Neural cell (in vitro differentiated cells): ENCODE measurements around the gene TLE3. TPM values are rescaled to one million over a fixed set of nuclear protein-coding genes. Genes with fewer than 3 reads are reported as not detected.
A peak's percentile ranks its signal among the peaks of the same experiment; 100 is the strongest.

Experiments
- H2AFZ ChIP-seq: fragments of 200-600, 300-800 bp; sonication (generic), shearing (Covaris generic); 2 replicates; pipeline ENCODE4 v1.6.0; 2014; ENCODE audit warnings: low read depth, mild to moderate bottlenecking, antibody characterized with exemption, low read length, moderate library complexity
- H3F3A ChIP-seq: fragments of 200-600 bp; shearing (Covaris generic); 2 replicates; pipeline ENCODE4 v1.6.1; 2016; ENCODE audit warnings: mild to moderate bottlenecking, moderate library complexity, mixed read lengths, antibody characterized with exemption, low read length; ENCODE audit not compliant: insufficient read depth, poor library complexity, severe bottlenecking
- H3K27ac ChIP-seq: fragments of 200-600, 300-800 bp; sonication (generic), shearing (Covaris generic); 2 replicates; pipeline ENCODE4 v1.5.1; 2014; ENCODE audit warnings: mild to moderate bottlenecking, low read length, moderate library complexity
- H3K27me3 ChIP-seq: fragments of 300-800, 200-600 bp; sonication (generic), shearing (Covaris generic); 2 replicates; pipeline ENCODE4 v1.6.0; 2014; ENCODE audit warnings: mild to moderate bottlenecking, low read depth, low read length, moderate library complexity; ENCODE audit not compliant: insufficient read depth
- H3K36me3 ChIP-seq: fragments of 300-800, 200-600 bp; sonication (generic), shearing (Covaris generic); 2 replicates; pipeline ENCODE4 v1.5.1; 2014; ENCODE audit warnings: mild to moderate bottlenecking, antibody characterized with exemption, low read length, moderate library complexity; ENCODE audit not compliant: insufficient read depth
- H3K4me2 ChIP-seq: fragments of 300-800, 200-600 bp; sonication (generic), shearing (Covaris generic); 2 replicates; pipeline ENCODE4 v1.6.0; 2014; ENCODE audit warnings: mild to moderate bottlenecking, low read length
- H3K4me3 ChIP-seq: fragments of 300-800, 200-600 bp; sonication (generic), shearing (Covaris generic); 2 replicates; pipeline ENCODE4 v1.5.1; 2014; ENCODE audit warnings: mild to moderate bottlenecking, low read length, moderate library complexity
- H3K79me2 ChIP-seq: fragments of 200-600 bp; shearing (Covaris generic); replicated peaks from 2 replicates; pipeline ENCODE4 v1.6.0; 2014; ENCODE audit warnings: mild to moderate bottlenecking, low read length, moderate library complexity; ENCODE audit not compliant: insufficient read depth
- H3K9ac ChIP-seq: fragments of 300-800, 200-600 bp; sonication (generic), shearing (Covaris generic); 2 replicates; pipeline ENCODE4 v1.6.1; 2016; ENCODE audit warnings: mild to moderate bottlenecking, low read length, mixed read lengths
- H3K9me2 ChIP-seq: fragments of 200-600 bp; shearing (Covaris generic); 2 replicates; pipeline ENCODE4 v1.6.1; 2016; ENCODE audit warnings: mild to moderate bottlenecking, low read length, mixed read lengths; ENCODE audit not compliant: insufficient read depth
- H3K9me3 ChIP-seq: fragments of 200-600, 300-800 bp; sonication (generic), shearing (Covaris generic); 2 replicates; pipeline ENCODE4 v1.6.1; 2016; ENCODE audit warnings: mild to moderate bottlenecking, mixed run types, low read length, moderate library complexity, mixed read lengths
- H4K20me1 ChIP-seq: fragments of 200-600 bp; shearing (Covaris generic); 2 replicates; pipeline ENCODE4 v1.6.1; 2016; ENCODE audit warnings: mild to moderate bottlenecking, mixed run types; ENCODE audit not compliant: insufficient read depth
- EP300 ChIP-seq: fragments of 450-650 bp; conservative IDR thresholded peaks from 2 replicates; pipeline ENCODE4 v1.6.1; 2014; ENCODE audit warnings: antibody characterized with exemption, mild to moderate bottlenecking, moderate library complexity; ENCODE audit not compliant: poor library complexity, severe bottlenecking
- EZH2 ChIP-seq: fragments of 200-600, 300-800 bp; shearing (Covaris generic), sonication (generic); IDR thresholded peaks from 2 replicates; pipeline ENCODE4 v1.6.1; 2014; ENCODE audit warnings: antibody characterized with exemption, low read length, borderline replicate concordance, mild to moderate bottlenecking; ENCODE audit not compliant: insufficient read depth, poor library complexity, severe bottlenecking
- MXI1 ChIP-seq: fragments of 450-650 bp; conservative IDR thresholded peaks from 2 replicates; pipeline ENCODE4 v1.6.1; 2014; ENCODE audit warnings: antibody characterized with exemption, mild to moderate bottlenecking; ENCODE audit not compliant: poor library complexity, severe bottlenecking
- POLR2AphosphoS5 ChIP-seq: IDR thresholded peaks from 2 replicates; pipeline ENCODE4 v1.6.1; 2012
- RAD21 ChIP-seq: fragments of 450-650 bp; conservative IDR thresholded peaks from 2 replicates; pipeline ENCODE4 v1.6.1; 2014; ENCODE audit warnings: antibody characterized with exemption, mild to moderate bottlenecking, moderate library complexity
- SMC3 ChIP-seq: fragments of 450-650 bp; conservative IDR thresholded peaks from 2 replicates; pipeline ENCODE4 v1.6.1; 2014; ENCODE audit warnings: antibody characterized with exemption, mild to moderate bottlenecking, moderate library complexity; ENCODE audit not compliant: poor library complexity
- TAF1 ChIP-seq: IDR thresholded peaks from 2 replicates; pipeline ENCODE4 v1.6.1; 2012; ENCODE audit warnings: low read depth
- polyA plus RNA-seq: library from polyadenylated mRNA; depleted of rRNA; stranded (reverse); fragments of >200 nt; gene quantifications from 2 replicates; pipeline ENCODE4 v1.2.3, GENCODE V29; 2014
- TF ChIP-seq, protein P1 (sequence below): IDR thresholded peaks from 2 replicates; pipeline ENCODE4 v1.6.1; 2012; ENCODE audit warnings: borderline replicate concordance
- TF ChIP-seq, protein P2 (sequence below): fragments of 450-650 bp; IDR thresholded peaks from 2 replicates; pipeline ENCODE4 v1.5.1; 2014; ENCODE audit warnings: antibody characterized with exemption, mild to moderate bottlenecking, moderate library complexity; ENCODE audit not compliant: poor library complexity, severe bottlenecking

Gene TLE3
- polyA plus RNA-seq, 1 donor from 2014 or later: 27.6 TPM

GRCh38 chr15:70078578-70079417 is 18.9 kb downstream of the TLE3 start:
- Histone ChIP-seq H2AFZ (no peak overlapping the region), H3K9ac (no peak overlapping the region), H3K4me2 (no peak overlapping the region), H3K9me2 (no peaks in the 10 kb centered on the region), H3K4me3 (no peak overlapping the region), H3K79me2 (peaks cover 55% of the 10 kb centered on the region), H4K20me1 (no peaks in the 10 kb centered on the region), H3K9me3 (no peaks in the 10 kb centered on the region), H3F3A (no peaks in the 10 kb centered on the region), H3K36me3 (peaks cover 4% of the 10 kb centered on the region), H3K27me3 (no peaks in the 10 kb centered on the region), H3K27ac (no peak overlapping the region)
- TF ChIP-seq TAF1: no peak
- no peak for TF ChIP-seq EP300
- TF ChIP-seq EZH2: no peak
- TF ChIP-seq POLR2AphosphoS5: no peak
- TF ChIP-seq RAD21: no peak
- TF ChIP-seq, protein P1, sequence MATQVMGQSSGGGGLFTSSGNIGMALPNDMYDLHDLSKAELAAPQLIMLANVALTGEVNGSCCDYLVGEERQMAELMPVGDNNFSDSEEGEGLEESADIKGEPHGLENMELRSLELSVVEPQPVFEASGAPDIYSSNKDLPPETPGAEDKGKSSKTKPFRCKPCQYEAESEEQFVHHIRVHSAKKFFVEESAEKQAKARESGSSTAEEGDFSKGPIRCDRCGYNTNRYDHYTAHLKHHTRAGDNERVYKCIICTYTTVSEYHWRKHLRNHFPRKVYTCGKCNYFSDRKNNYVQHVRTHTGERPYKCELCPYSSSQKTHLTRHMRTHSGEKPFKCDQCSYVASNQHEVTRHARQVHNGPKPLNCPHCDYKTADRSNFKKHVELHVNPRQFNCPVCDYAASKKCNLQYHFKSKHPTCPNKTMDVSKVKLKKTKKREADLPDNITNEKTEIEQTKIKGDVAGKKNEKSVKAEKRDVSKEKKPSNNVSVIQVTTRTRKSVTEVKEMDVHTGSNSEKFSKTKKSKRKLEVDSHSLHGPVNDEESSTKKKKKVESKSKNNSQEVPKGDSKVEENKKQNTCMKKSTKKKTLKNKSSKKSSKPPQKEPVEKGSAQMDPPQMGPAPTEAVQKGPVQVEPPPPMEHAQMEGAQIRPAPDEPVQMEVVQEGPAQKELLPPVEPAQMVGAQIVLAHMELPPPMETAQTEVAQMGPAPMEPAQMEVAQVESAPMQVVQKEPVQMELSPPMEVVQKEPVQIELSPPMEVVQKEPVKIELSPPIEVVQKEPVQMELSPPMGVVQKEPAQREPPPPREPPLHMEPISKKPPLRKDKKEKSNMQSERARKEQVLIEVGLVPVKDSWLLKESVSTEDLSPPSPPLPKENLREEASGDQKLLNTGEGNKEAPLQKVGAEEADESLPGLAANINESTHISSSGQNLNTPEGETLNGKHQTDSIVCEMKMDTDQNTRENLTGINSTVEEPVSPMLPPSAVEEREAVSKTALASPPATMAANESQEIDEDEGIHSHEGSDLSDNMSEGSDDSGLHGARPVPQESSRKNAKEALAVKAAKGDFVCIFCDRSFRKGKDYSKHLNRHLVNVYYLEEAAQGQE: no peak
- TF ChIP-seq MXI1: no peak
- TF ChIP-seq, protein P2, sequence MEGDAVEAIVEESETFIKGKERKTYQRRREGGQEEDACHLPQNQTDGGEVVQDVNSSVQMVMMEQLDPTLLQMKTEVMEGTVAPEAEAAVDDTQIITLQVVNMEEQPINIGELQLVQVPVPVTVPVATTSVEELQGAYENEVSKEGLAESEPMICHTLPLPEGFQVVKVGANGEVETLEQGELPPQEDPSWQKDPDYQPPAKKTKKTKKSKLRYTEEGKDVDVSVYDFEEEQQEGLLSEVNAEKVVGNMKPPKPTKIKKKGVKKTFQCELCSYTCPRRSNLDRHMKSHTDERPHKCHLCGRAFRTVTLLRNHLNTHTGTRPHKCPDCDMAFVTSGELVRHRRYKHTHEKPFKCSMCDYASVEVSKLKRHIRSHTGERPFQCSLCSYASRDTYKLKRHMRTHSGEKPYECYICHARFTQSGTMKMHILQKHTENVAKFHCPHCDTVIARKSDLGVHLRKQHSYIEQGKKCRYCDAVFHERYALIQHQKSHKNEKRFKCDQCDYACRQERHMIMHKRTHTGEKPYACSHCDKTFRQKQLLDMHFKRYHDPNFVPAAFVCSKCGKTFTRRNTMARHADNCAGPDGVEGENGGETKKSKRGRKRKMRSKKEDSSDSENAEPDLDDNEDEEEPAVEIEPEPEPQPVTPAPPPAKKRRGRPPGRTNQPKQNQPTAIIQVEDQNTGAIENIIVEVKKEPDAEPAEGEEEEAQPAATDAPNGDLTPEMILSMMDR: no peak
- no peak for TF ChIP-seq SMC3

DNA sequence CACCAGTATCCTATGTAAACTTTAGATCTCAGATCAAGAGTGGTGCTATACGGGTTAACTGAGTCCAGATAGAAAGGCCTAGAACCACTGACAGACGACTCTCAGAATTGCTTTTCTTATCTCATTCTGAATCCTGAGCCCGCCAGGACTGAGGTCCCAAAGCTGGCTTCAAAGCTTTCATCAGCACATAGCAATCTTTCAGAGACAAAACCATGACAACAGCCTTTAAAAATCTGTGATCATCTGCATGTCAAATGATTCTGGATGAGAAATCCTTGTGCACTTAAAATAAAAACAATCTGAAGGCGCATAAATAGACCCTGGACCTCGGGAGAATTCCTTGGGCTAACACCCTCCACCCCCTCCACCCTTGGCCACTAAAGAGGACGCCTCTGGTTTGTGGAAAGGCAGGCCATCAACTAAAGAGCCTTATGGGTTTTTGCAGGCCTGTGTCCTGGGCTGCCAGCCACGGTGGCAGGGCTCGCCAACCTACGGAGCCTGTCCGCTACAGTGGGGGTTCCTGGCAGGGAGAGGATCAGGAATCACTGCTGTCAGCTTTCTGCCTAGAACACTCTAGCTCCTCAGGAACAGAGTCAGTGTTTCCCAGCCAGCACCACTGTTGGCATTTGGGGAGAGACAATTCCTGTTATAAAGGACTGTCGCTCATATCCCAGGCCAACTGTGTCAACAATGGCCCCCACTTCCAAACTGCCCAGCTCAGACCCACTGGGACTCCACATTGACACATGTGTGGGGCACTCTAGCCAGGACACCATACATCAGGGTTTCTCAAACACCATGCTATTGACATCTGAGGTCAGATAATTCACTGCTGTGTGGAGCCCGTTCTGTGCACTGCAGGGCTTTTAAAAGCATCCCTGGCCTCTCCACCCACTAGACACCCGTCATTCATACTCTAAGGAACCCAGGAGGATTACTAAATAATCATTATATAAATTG is 20.2 kb downstream of the TLE3 start:
- Histone ChIP-seq H3K4me3 (no peak overlapping the region), H3K9me3 (no peaks in the 10 kb centered on the region), H3K27ac (peak overlapping the region; percentile 30), H2AFZ (no peak overlapping the region), H3K79me2 (peaks cover 51% of the 10 kb centered on the region), H3K27me3 (no peaks in the 10 kb centered on the region), H4K20me1 (no peaks in the 10 kb centered on the region), H3K9ac (no peak overlapping the region), H3F3A (no peaks in the 10 kb centered on the region), H3K9me2 (no peaks in the 10 kb centered on the region), H3K4me2 (no peak overlapping the region), H3K36me3 (peaks cover 4% of the 10 kb centered on the region)
- TF ChIP-seq SMC3 (no peak), EP300 (no peak), TAF1 (peak; percentile 33)
